ENCODE measurements around the gene OSBPL8. TPM values are rescaled to one million over a fixed set of nuclear protein-coding genes. Genes with fewer than 3 reads are reported as not detected.

Gene OSBPL8
- total and polyA plus RNA-seq, 2 experiments from 2014 or later = 78.0 to 124 TPM

DNA sequence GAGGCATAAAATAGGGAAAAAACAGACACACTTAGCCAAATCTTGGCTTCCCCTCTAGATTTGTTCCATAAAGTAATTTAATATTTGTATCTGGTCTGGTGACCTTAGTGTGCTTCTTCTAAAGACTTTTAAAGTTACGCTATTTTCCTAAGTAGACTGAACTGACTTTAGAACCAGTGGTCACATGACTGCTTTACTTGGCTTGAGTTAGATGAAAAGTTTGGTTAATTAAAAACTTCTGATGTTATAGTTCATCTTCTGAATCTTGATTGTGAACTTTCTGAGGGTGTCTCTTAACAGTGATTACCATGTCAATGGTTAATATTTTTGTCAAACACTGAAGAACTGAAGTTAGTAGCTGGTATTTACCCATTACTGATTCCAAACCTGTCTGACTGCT, 214.0 kb downstream of the OSBPL8 start (continued):
- TF ChIP-seq, protein P1, sequence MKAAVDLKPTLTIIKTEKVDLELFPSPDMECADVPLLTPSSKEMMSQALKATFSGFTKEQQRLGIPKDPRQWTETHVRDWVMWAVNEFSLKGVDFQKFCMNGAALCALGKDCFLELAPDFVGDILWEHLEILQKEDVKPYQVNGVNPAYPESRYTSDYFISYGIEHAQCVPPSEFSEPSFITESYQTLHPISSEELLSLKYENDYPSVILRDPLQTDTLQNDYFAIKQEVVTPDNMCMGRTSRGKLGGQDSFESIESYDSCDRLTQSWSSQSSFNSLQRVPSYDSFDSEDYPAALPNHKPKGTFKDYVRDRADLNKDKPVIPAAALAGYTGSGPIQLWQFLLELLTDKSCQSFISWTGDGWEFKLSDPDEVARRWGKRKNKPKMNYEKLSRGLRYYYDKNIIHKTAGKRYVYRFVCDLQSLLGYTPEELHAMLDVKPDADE (IDR thresholded peaks at IDR 0.05) = no peak
- TF ChIP-seq EZH2 (IDR thresholded peaks at IDR 0.05; ENCODE audit: low read depth, unreplicated experiment) = no peak
- TF ChIP-seq STAT1 (IDR thresholded peaks at IDR 0.05; ENCODE audit: unreplicated experiment) = no peak
- TF ChIP-seq NANOG (IDR thresholded peaks at IDR 0.05; ENCODE audit: borderline replicate concordance) = no peak
- no peak for TF ChIP-seq POLR2AphosphoS5 (IDR thresholded peaks at IDR 0.05; ENCODE audit: low read depth)
- no peak for TF ChIP-seq ZNF331 (CRISPR knock-in tag; IDR thresholded peaks at IDR 0.05; ENCODE audit: low read depth)

DNA sequence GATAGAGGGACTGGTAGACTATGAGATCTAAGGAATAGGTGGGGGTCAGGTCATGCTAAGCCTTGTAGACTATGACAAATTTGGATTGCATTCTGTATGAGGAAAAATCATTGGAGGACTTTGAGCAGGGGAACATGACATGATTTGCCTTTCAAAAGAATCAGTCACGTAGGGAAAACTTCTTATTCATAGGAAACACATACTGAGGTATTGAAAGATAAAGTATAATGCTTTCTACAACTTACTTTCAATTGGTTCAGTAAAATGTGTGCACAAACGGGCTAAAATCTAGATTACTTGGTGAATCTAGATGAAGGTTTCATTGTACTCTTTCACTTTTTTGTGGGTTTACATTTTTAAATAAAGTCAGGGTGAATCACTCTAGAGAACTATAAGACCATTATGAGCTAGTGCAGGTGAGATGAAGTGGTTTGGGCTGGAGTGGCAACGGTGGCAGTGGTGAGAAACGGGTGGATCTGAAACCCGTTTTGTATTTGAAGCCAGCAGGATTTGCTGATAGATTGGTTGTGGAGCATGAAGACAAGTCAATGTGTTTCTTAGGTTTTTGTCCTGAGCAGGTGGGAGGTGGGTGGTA, 218.0 kb downstream of the OSBPL8 start:
- H3K4me2 ChIP-seq = no peak overlapping the region
- no peaks in the 10 kb centered on the region for H3K27me3 ChIP-seq (ENCODE audit: insufficient read depth)
- ATAC-seq (no peak), DNase-seq (ENCODE audit: low spot score) (no peak)
- H3K36me3 ChIP-seq (ENCODE audit: insufficient read depth) = no peaks in the 10 kb centered on the region
- Mint-ChIP-seq H3K27ac (no peak overlapping the region), H3K4me1 (no peaks in the 10 kb centered on the region), H3K36me3 (ENCODE audit: low read depth) (no peaks in the 10 kb centered on the region), H3K9me3 (no peaks in the 10 kb centered on the region), H3K27me3 (ENCODE audit: insufficient read depth, low read depth, poor library complexity) (peaks cover 2% of the 10 kb centered on the region), H3K4me3 (no peak overlapping the region)
- TF ChIP-seq POLR2AphosphoS5 (IDR thresholded peaks at IDR 0.05; ENCODE audit: low read depth) = no peak
- no peak for TF ChIP-seq NANOG (IDR thresholded peaks at IDR 0.05; ENCODE audit: borderline replicate concordance)
- TF ChIP-seq, protein P2, sequence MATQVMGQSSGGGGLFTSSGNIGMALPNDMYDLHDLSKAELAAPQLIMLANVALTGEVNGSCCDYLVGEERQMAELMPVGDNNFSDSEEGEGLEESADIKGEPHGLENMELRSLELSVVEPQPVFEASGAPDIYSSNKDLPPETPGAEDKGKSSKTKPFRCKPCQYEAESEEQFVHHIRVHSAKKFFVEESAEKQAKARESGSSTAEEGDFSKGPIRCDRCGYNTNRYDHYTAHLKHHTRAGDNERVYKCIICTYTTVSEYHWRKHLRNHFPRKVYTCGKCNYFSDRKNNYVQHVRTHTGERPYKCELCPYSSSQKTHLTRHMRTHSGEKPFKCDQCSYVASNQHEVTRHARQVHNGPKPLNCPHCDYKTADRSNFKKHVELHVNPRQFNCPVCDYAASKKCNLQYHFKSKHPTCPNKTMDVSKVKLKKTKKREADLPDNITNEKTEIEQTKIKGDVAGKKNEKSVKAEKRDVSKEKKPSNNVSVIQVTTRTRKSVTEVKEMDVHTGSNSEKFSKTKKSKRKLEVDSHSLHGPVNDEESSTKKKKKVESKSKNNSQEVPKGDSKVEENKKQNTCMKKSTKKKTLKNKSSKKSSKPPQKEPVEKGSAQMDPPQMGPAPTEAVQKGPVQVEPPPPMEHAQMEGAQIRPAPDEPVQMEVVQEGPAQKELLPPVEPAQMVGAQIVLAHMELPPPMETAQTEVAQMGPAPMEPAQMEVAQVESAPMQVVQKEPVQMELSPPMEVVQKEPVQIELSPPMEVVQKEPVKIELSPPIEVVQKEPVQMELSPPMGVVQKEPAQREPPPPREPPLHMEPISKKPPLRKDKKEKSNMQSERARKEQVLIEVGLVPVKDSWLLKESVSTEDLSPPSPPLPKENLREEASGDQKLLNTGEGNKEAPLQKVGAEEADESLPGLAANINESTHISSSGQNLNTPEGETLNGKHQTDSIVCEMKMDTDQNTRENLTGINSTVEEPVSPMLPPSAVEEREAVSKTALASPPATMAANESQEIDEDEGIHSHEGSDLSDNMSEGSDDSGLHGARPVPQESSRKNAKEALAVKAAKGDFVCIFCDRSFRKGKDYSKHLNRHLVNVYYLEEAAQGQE (IDR thresholded peaks at IDR 0.05; ENCODE audit: unreplicated experiment) = no peak
- TF ChIP-seq JUNB (IDR thresholded peaks at IDR 0.05; ENCODE audit: unreplicated experiment) = no peak
- no peaks in the 10 kb centered on the region for H3F3A ChIP-seq (replicated peaks; ENCODE audit: low read depth)
- no peak overlapping the region for H3K4me3 ChIP-seq
- peaks cover 13% of the 10 kb centered on the region for H3K79me2 ChIP-seq (replicated peaks; ENCODE audit: insufficient read depth)
- H3K4me1 ChIP-seq (ENCODE audit: insufficient read depth) = no peaks in the 10 kb centered on the region
- H2AFZ ChIP-seq = no peak overlapping the region
- no peaks in the 10 kb centered on the region for H4K20me1 ChIP-seq (replicated peaks; ENCODE audit: insufficient read depth)
- no peak overlapping the region; the same call in 1 of the 2 replicates for H3K27ac ChIP-seq (ENCODE audit: low read depth)
- H3K9me2 ChIP-seq (ENCODE audit: insufficient read depth) = no peaks in the 10 kb centered on the region

Data from GM23338 (cell line).